Amygdala (tissue), 56 donors: ENCODE data around the gene ELL2.

Experiments used
- DNase-seq, 56 donors: peaks; one replicate each; lab custom pipeline; 2025; lab: John Stamatoyannopoulos, UW

ELL2 gene

GRCh38 chr5:95889076-95889475 lies 72.6 kb downstream of the ELL2 start:
- no peak for DNase-seq

GRCh38 chr5:95887977-95888376 lies 73.7 kb downstream of the ELL2 start:
- DNase-seq = no peak

- no peak for DNase-seq
Observed at GRCh38 chr5:95886340-95887044, 75.2 kb downstream of the ELL2 start.

GRCh38 chr5:95884511-95884910 lies 77.1 kb downstream of the ELL2 start:
- DNase-seq = no peak

- no peak for DNase-seq
Observed at GRCh38 chr5:95884017-95884325, 77.7 kb downstream of the ELL2 start.

- DNase-seq = no peak
Observed at GRCh38 chr5:95883185-95884016, 78.2 kb downstream of the ELL2 start.

GRCh38 chr5:95881833-95882232 lies 79.8 kb downstream of the ELL2 start:
- DNase-seq = peak in 10 of 56 donors; percentile 11 to 36 (median 26)

GRCh38 chr5:95880081-95880926 lies 81.3 kb downstream of the ELL2 start:
- DNase-seq = no peak

- DNase-seq = no peak
Observed at GRCh38 chr5:95879661-95880060, 82.0 kb downstream of the ELL2 start.

- DNase-seq = no peak
Observed at GRCh38 chr5:95878417-95879323, 83.0 kb downstream of the ELL2 start.

- DNase-seq = no peak
Observed at GRCh38 chr5:95876782-95877181, 84.9 kb downstream of the ELL2 start.

GRCh38 chr5:95874246-95874645 lies 87.4 kb downstream of the ELL2 start:
- DNase-seq = no peak

- DNase-seq = no peak
Observed at GRCh38 chr5:95873351-95873750, 88.3 kb downstream of the ELL2 start.

- DNase-seq = no peak
Observed at GRCh38 chr5:95872346-95873268, 89.0 kb downstream of the ELL2 start.

- no peak for DNase-seq
Observed at GRCh38 chr5:95871146-95871806, 90.4 kb downstream of the ELL2 start.

GRCh38 chr5:95870105-95870672 lies 91.5 kb downstream of the ELL2 start:
- DNase-seq = no peak

GRCh38 chr5:95869173-95869855 lies 92.3 kb downstream of the ELL2 start:
- DNase-seq = peak in 5 of 56 donors; percentile 6 to 33 (median 11)

- DNase-seq = no peak
Observed at GRCh38 chr5:95868136-95868535, 93.5 kb downstream of the ELL2 start.
